HG03139 (cell line): ENCODE results near the gene SLC24A3.

Source experiments
- ATAC-seq: cut with Tn5 transposase; IDR thresholded peaks from one replicate; pipeline ENCODE4 v1.9.1; 2021; ENCODE audit not compliant: unreplicated experiment

Gene SLC24A3

GRCh38 chr20:19451231-19451922 is 238.9 kb downstream of the SLC24A3 start:
- no peak for ATAC-seq

- no peak for ATAC-seq
Observed at GRCh38 chr20:19451923-19452295, 239.5 kb downstream of the SLC24A3 start.

GRCh38 chr20:19453410-19453809 is 241.0 kb downstream of the SLC24A3 start:
- no peak for ATAC-seq

GRCh38 chr20:19453862-19454261 is 241.4 kb downstream of the SLC24A3 start:
- ATAC-seq: no peak

GRCh38 chr20:19456595-19457395 is 244.4 kb downstream of the SLC24A3 start:
- no peak for ATAC-seq

- no peak for ATAC-seq
Observed at GRCh38 chr20:19457611-19458010, 245.2 kb downstream of the SLC24A3 start.

- no peak for ATAC-seq
Observed at GRCh38 chr20:19460386-19460785, 247.9 kb downstream of the SLC24A3 start.

- ATAC-seq: no peak
Observed at GRCh38 chr20:19462491-19462890, 250.0 kb downstream of the SLC24A3 start.

GRCh38 chr20:19463597-19463996 is 251.2 kb downstream of the SLC24A3 start:
- no peak for ATAC-seq

- no peak for ATAC-seq
Observed at GRCh38 chr20:19465536-19465935, 253.1 kb downstream of the SLC24A3 start.

GRCh38 chr20:19466206-19466928 is 253.9 kb downstream of the SLC24A3 start:
- no peak for ATAC-seq

- no peak for ATAC-seq
Observed at GRCh38 chr20:19473216-19473921, 260.9 kb downstream of the SLC24A3 start.

GRCh38 chr20:19473922-19474286 is 261.5 kb downstream of the SLC24A3 start:
- no peak for ATAC-seq

GRCh38 chr20:19478320-19478895 is 266.0 kb downstream of the SLC24A3 start:
- ATAC-seq: no peak

GRCh38 chr20:19482726-19483125 is 270.3 kb downstream of the SLC24A3 start:
- no peak for ATAC-seq

GRCh38 chr20:19483309-19483708 is 270.9 kb downstream of the SLC24A3 start:
- ATAC-seq: no peak

- no peak for ATAC-seq
Observed at GRCh38 chr20:19486446-19486845, 274.0 kb downstream of the SLC24A3 start.

- ATAC-seq: no peak
Observed at GRCh38 chr20:19487420-19487819, 275.0 kb downstream of the SLC24A3 start.

GRCh38 chr20:19491241-19491640 is 278.8 kb downstream of the SLC24A3 start:
- ATAC-seq: no peak

- ATAC-seq: no peak
Observed at GRCh38 chr20:19492116-19492515, 279.7 kb downstream of the SLC24A3 start.
